Thymus (tissue), 11 donors: ENCODE measurements around the gene ATXN7. TPM values are rescaled to one million over a fixed set of nuclear protein-coding genes. Genes with fewer than 3 reads are reported as not detected.

Source experiments
- DNase-seq, 9 donors: peaks; one replicate each; pipeline ENCODE4 v3.0.0-alpha.2; 2013; ENCODE audit warnings: low spot score in 9 of 9, low read depth in 6 of 9, missing footprints in 1 of 9
- H3K27ac ChIP-seq, 2 donors: one replicate each; pipeline ENCODE4 v1.5.1; 2013; ENCODE audit warnings: control low read depth in 1 of 2, low read depth in 1 of 2, low read length in 1 of 2, mild to moderate bottlenecking in 1 of 2, moderate library complexity in 1 of 2
- H3K27me3 ChIP-seq, 2 donors: one replicate each; pipeline ENCODE4 v1.5.1; 2013; ENCODE audit warnings: low read length in 1 of 2; ENCODE audit not compliant: control insufficient read depth in 2 of 2, insufficient read depth in 1 of 2
- H3K36me3 ChIP-seq, 2 donors: one replicate each; pipeline ENCODE4 v1.5.1; 2013; ENCODE audit warnings: low read length in 1 of 2, mild to moderate bottlenecking in 1 of 2, moderate library complexity in 1 of 2; ENCODE audit not compliant: control insufficient read depth in 2 of 2, insufficient read depth in 2 of 2
- H3K4me1 ChIP-seq, 2 donors: one replicate each; pipeline ENCODE4 v1.5.1; 2013; ENCODE audit warnings: low read length in 2 of 2; ENCODE audit not compliant: control insufficient read depth in 2 of 2, insufficient read depth in 2 of 2
- H3K4me3 ChIP-seq, 2 donors: one replicate each; pipeline ENCODE4 v1.5.1; 2013; ENCODE audit warnings: low read length in 2 of 2, control low read depth in 1 of 2, mild to moderate bottlenecking in 1 of 2
- H3K9me3 ChIP-seq, 2 donors: one replicate each; pipeline ENCODE4 v1.5.1; 2013; ENCODE audit warnings: low read length in 1 of 2, mild to moderate bottlenecking in 1 of 2; ENCODE audit not compliant: control insufficient read depth in 2 of 2, insufficient read depth in 1 of 2
- WGBS: extraction: QIAGEN DNeasy Blood & Tissue Kit; methylation state at CpG from one replicate; pipeline ENCODE4 v1.1.7; 2013; 5-methylcytosine and 5-hydroxymethylcytosine counted together
- polyA plus RNA-seq: library from polyadenylated mRNA; stranded (reverse); fragments of 200-250 nt; gene quantifications from one replicate; pipeline ENCODE4 v1.2.3, GENCODE V29; 2013
- total RNA-seq: library from RNA; stranded (reverse); fragments of 120-200 nt; gene quantifications from one replicate; pipeline ENCODE4 v1.2.4, GENCODE V29; 2013
- donor health status: healthy.

Gene ATXN7
- total and polyA plus RNA-seq, 2 donors, result 7.8 to 11.8 TPM

DNA sequence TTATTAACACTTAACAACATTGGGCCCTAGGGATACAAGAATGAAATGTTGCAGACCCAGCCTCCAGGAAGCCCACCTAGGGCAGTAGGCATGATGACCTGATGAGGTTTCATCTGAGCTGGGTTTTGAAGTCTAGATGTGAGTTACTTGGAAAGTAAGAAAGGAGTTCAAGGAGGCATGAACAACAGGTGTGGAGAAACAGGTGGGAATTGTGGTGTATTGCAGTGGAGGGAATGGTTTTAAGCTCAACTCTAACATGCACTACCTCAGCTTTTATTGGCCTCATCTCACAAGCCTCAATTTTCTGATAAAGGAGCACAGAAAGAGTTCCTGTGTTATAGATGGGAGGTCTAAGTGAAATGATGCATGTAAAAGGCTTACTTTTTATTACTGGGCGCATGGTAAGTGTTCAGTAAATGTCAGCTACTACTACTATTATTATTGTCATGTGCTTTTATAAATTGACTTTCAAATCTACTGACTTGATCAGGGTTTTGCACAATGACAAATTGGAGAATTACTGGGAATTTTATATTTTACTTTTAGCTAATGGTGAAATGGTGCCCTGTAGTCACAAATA, 29.2 kb downstream of the ATXN7 start:
- Histone ChIP-seq H3K9me3 (no peaks in the 10 kb centered on the region), H3K4me3 (no peak overlapping the region), H3K36me3 (no peaks in the 10 kb centered on the region), H3K4me1 (no peaks in the 10 kb centered on the region), H3K27me3 (no peaks in the 10 kb centered on the region), H3K27ac (no peak overlapping the region)
- 100% methylated on average over 1 of the region's 1 CpG for WGBS
- DNase-seq, result no peak

DNA sequence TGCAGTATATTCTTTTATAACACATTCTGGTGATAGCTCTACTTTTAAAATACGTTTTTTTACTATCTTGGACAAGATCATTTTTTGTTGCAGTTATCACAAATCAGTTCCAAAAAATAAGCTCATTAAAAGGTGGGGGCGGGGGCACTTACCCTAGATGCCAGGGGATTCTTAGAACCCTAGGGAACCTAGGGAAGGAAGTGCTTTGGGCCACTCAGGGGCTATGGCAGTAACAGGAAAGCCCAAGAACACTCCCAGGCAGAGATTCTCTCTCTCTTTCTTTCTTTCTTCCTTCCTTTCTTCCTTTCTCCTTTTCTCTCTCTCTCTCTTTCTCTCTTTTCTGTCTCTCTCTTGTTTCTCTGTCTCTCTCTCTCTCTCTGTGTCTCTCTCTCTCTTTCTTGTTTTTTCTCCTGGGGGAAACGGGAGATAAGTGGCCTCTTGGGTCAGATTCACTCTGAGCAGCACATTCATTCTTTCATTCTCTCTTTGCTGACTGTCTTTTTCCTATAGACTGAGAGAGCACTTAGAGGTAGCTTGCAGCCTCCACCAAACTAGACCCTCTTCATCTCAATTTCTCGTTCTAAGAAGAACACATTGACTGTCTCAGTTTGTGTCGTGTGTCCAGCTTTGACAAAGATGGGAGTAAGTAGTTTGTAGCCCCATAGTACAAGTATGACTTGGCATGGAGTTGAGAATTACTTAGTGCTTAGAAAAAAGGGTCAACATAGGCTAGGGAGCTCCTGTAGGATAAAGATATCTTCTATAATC, 31.9 kb downstream of the ATXN7 start:
- no peaks in the 10 kb centered on the region for H3K9me3 ChIP-seq
- no peak overlapping the region for H3K4me3 ChIP-seq
- DNase-seq, result no peak
- H3K27ac ChIP-seq, result no peak overlapping the region
- 97% methylated on average over 5 of the region's 5 CpGs for WGBS
- no peaks in the 10 kb centered on the region for H3K4me1 ChIP-seq
- H3K36me3 ChIP-seq, result peaks cover 8 to 18% of the 10 kb centered on the region in 2 donors
- no peaks in the 10 kb centered on the region for H3K27me3 ChIP-seq

DNA sequence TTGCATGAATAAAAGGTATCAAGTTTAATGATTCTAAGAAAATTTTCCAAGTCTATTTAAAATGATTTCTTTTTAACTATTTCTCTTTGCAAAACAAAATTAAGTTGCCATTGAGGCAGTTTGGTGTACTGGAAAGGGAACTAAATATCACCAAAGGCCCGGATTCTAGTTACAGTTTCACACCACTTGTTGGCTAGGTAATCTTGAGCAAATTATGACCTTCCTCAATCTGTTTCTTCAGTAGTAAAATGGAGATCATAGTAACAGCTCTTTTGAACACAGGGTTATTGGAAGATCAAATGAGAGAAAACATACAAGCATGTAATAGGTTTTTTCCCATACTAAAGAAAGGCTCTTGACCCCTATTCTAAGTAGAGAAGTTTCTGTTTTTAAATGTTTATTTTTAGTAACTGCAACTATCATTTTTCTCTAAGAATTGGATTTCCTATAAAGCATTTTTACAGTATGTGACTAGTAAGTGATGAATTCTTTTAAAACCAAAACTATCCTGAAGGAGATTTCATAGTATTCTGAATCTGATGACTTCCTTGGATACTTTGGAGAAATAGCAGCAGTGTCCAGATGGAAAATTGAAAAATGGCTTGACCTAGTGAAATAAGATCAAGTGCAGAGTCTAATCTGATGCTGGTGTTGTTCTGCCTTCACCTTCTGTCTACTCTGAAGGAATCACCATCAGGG, 32.8 kb downstream of the ATXN7 start:
- H3K4me3 ChIP-seq, result no peak overlapping the region
- peaks cover 8 to 21% of the 10 kb centered on the region in 2 donors for H3K36me3 ChIP-seq
- H3K27me3 ChIP-seq, result no peaks in the 10 kb centered on the region
- no peaks in the 10 kb centered on the region for H3K4me1 ChIP-seq
- 93% methylated on average over 1 of the region's 1 CpG for WGBS
- no peak overlapping the region for H3K27ac ChIP-seq
- H3K9me3 ChIP-seq, result no peaks in the 10 kb centered on the region
- no peak for DNase-seq

DNA sequence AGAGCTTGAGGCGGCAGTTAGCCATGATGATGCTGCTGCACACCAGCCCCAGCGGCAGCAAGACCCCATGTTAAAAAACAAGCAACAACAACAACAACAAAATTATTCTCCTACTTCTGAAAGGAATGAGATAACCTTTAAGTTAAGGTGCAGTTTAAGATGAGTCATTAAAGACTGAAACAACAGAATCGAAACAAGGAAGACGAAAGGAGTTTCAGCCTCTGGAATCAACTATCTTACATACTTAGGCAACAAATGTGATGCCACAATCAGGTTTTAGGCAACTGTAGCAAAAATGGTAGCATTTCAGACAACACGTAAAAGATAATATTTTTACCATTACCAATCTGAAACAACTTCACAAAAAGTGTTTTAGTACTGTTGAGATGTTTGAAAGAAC, 36.3 kb downstream of the ATXN7 start:
- H3K27ac ChIP-seq, result no peak overlapping the region
- no peak for DNase-seq
- no peaks in the 10 kb centered on the region for H3K27me3 ChIP-seq
- H3K36me3 ChIP-seq, result peaks cover 8 to 29% of the 10 kb centered on the region in 2 donors
- WGBS, result 99% methylated on average over 5 of the region's 5 CpGs
- no peak overlapping the region for H3K4me3 ChIP-seq
- no peaks in the 10 kb centered on the region for H3K9me3 ChIP-seq
- H3K4me1 ChIP-seq, result no peaks in the 10 kb centered on the region

DNA sequence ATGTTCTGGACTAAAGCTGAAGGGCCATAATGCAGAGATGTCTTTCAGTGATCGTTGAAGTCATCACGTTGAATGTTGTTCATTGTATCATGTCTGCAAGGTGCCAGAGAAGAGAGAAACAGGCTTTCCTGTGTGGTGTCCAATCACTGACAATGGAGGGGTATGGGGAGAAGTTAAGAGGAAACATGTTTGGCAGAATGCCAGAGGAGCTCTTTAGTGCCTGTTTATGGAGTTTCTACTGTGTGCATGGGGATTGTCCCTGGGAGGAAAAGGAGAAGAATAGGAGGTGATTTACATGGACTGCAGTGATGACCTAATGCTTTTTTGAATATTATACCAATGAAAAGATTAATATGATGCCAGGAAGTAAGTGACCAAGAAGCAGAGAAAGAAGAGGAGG, 36.8 kb downstream of the ATXN7 start:
- Histone ChIP-seq H3K4me1 (no peaks in the 10 kb centered on the region), H3K4me3 (no peak overlapping the region), H3K36me3 (peaks cover 8 to 29% of the 10 kb centered on the region in 2 donors), H3K27ac (no peak overlapping the region), H3K9me3 (no peaks in the 10 kb centered on the region), H3K27me3 (no peaks in the 10 kb centered on the region)
- DNase-seq, result no peak
- WGBS, result 55% methylated on average over 2 of the region's 2 CpGs

DNA sequence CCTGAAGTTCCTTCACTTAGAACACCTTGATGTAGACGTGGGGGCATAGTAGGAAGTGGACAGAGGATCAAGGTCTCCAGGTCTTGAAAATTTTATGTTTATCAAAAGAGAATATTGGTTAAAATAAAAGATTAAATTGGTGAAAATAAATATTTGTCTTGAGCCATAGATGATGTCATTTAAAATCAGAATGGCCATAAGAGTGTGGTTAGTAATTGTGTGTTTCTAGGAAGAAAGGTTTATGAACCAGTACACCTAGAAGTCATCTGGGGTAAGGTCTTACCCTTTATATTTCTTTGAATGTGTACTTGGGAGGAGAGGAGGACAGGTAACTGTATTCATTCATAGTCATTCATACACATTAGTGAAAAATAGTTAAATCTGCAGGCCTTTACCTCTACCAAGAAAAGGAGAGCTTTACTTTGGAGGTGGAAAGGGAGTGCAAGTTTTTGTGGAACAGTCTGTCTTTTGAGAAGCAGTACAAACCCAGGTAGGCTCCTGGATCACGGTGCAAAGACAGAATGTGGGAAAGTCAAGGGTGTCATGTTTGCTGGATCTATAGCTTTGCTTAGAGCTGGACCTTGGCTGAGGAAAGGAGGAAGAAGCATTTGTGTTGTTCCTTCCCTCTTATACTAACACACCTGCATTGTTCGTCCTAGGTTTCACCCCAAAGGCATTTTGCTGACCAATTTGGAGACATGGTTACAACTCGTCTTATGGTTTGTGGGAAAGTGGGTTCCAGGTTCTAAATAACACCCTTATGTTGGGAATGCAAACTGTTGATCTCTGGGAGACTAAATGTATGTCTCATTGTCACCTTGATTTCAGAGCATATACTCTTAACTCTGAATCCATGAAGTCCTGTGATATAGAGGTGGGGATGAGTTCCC, 42.3 kb downstream of the ATXN7 start:
- no peaks in the 10 kb centered on the region for H3K9me3 ChIP-seq
- H3K4me1 ChIP-seq, result peaks cover 0 to 3% of the 10 kb centered on the region in 2 donors
- no peak overlapping the region for H3K4me3 ChIP-seq
- no peak for DNase-seq
- no peak overlapping the region for H3K27ac ChIP-seq
- peaks cover 0 to 8% of the 10 kb centered on the region in 2 donors for H3K36me3 ChIP-seq
- WGBS, result 94% methylated on average over 4 of the region's 4 CpGs
- no peaks in the 10 kb centered on the region for H3K27me3 ChIP-seq

DNA sequence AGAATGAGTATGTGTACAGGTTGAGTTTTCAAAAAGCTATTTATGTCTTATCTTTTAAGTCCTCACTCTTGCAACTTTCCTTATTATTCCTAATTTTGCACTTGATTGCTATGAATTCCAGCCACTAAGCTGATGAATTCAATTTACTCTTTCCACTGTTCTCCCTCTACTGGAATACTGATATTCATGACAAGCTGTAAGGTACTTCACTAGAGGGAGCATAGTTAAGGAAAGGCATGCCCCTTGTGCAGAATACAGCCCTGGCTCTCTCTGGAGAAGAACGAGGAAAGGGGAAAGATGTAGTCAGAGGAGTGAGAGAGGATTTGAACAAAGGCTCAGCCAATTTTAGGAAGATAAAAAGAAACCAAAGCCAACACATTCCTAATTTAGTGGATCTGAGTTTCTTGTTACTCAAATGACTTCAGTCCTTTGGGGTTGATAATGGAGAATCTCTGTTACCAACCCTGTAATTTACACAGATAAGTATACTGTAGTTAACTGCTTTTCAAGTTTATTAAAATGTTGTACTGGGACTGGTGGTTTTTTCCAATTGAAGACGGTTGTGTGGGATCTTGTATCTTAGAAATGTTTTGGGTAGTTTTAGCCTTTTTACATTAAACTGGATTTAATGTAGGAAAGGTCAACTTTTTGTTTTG, 44.5 kb downstream of the ATXN7 start:
- Histone ChIP-seq H3K9me3 (no peaks in the 10 kb centered on the region), H3K36me3 (no peaks in the 10 kb centered on the region), H3K27me3 (no peaks in the 10 kb centered on the region), H3K4me3 (no peak overlapping the region), H3K27ac (no peak overlapping the region), H3K4me1 (peaks cover 8 to 9% of the 10 kb centered on the region in 2 donors)
- WGBS, result 94% methylated on average over 2 of the region's 2 CpGs
- DNase-seq, result no peak

DNA sequence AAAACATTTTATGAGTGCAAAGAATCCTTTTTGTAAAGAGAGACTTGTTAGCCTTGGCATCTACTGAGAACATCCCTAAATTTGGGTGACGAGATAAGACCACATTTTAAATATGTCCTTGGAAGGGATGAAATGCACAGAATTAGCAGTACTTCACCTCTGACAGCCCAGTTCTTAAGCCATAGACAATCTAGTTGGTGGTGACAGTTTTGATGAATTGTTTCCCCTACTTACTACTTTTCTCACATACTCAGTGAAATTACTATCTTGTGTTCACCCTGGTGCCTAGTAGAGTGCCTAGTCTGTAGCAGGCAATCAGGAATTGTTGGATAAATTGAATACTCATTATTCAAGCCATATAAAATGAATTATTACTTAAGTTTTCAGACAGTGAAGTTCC, 45.1 kb downstream of the ATXN7 start:
- WGBS, result 98% methylated on average over 1 of the region's 1 CpG
- Histone ChIP-seq H3K4me1 (peaks cover 13 to 14% of the 10 kb centered on the region in 2 donors), H3K9me3 (no peaks in the 10 kb centered on the region), H3K4me3 (no peak overlapping the region), H3K36me3 (no peaks in the 10 kb centered on the region), H3K27ac (no peak overlapping the region), H3K27me3 (no peaks in the 10 kb centered on the region)
- DNase-seq, result no peak
